OCI-LY7 (cell line): Measurements from ENCODE around the gene MMAB. TPM values are rescaled to one million over a fixed set of nuclear protein-coding genes. Genes with fewer than 3 reads are reported as not detected.

Experiments used
- BruUV-seq: library from RNA; stranded (reverse); fragments of 400-500 nt; replicated peaks from 2 replicates; lab custom pipeline; 2021; lab: Mats Ljungman, UMichigan
- CTCF ChIA-PET: fragments of 300-600 bp; sonication (Branson Sonifier 250); formaldehyde crosslinking; loops from one replicate; lab custom pipeline; 2022; ENCODE audit warnings: antibody characterized with exemption; ENCODE audit not compliant: unreplicated experiment; lab: Charles Lee
- POLR2A ChIA-PET: fragments of 300-600 bp; sonication (Branson Sonifier 250); formaldehyde crosslinking; loops from one replicate; lab custom pipeline; 2022; ENCODE audit warnings: antibody characterized with exemption; lab: Charles Lee
- DNase-seq: peaks from one replicate; pipeline ENCODE4 v3.0.0-alpha.2; 2015; ENCODE audit warnings: low spot score
- H2AFZ ChIP-seq: fragments of 200-600 bp; sonication (generic), shearing (Covaris generic); 2 replicates; pipeline ENCODE4 v1.6.1; 2014; ENCODE audit warnings: mild to moderate bottlenecking, antibody characterized with exemption, low read length, moderate library complexity
- H3K27ac ChIP-seq: fragments of 200-600 bp; sonication (generic); 2 replicates; pipeline ENCODE4 v1.5.1; 2014; ENCODE audit warnings: mixed run types, low read depth, mild to moderate bottlenecking, moderate library complexity, low read length, inconsistent platforms; ENCODE audit not compliant: poor library complexity, severe bottlenecking
- H3K36me3 ChIP-seq: fragments of 200-600 bp; sonication (generic); 2 replicates; pipeline ENCODE4 v1.6.1; 2014; ENCODE audit warnings: mild to moderate bottlenecking, antibody characterized with exemption, low read length, moderate library complexity, mixed read lengths; ENCODE audit not compliant: insufficient read depth
- H3K4me1 ChIP-seq: fragments of 200-600 bp; sonication (generic); 2 replicates; pipeline ENCODE4 v1.5.1; 2014; ENCODE audit warnings: mild to moderate bottlenecking, low read length; ENCODE audit not compliant: insufficient read depth, poor library complexity, severe bottlenecking
- H3K4me2 ChIP-seq: fragments of 200-600 bp; sonication (generic); 2 replicates; pipeline ENCODE4 v1.6.1; 2014; ENCODE audit warnings: mild to moderate bottlenecking, low read length
- H3K4me3 ChIP-seq: fragments of 200-600 bp; sonication (generic); 2 replicates; pipeline ENCODE4 v1.5.1; 2014; ENCODE audit warnings: mild to moderate bottlenecking, low read depth, low read length; ENCODE audit not compliant: poor library complexity, severe bottlenecking
- H3K79me2 ChIP-seq: fragments of 200-600 bp; sonication (generic); 2 replicates; pipeline ENCODE4 v1.6.1; 2016; ENCODE audit warnings: low read depth, mild to moderate bottlenecking, low read length, moderate library complexity, mixed read lengths; ENCODE audit not compliant: insufficient read depth
- H3K9me2 ChIP-seq: fragments of 200-600 bp; sonication (generic); 2 replicates; pipeline ENCODE4 v1.6.1; 2016; ENCODE audit warnings: mild to moderate bottlenecking, low read length, mixed read lengths; ENCODE audit not compliant: insufficient read depth
- H3K9me3 ChIP-seq: fragments of 200-600 bp; sonication (generic); 2 replicates; pipeline ENCODE4 v1.6.1; 2014; ENCODE audit warnings: mild to moderate bottlenecking, mixed run types, low read length, mixed read lengths
- H4K20me1 ChIP-seq: fragments of 200-600 bp; sonication (generic); 2 replicates; pipeline ENCODE4 v1.6.1; 2014; ENCODE audit warnings: mild to moderate bottlenecking, antibody characterized with exemption, low read length, moderate library complexity, mixed read lengths; ENCODE audit not compliant: insufficient read depth
- EZH2phosphoT487 ChIP-seq: fragments of 200-600 bp; sonication (generic); IDR thresholded peaks from 2 replicates; pipeline ENCODE4 v1.6.1; 2018; ENCODE audit warnings: low read depth, borderline replicate concordance, mild to moderate bottlenecking, mixed run types, antibody characterized with exemption, low read length, moderate library complexity, mixed read lengths
- intact Hi-C: fragments of 100-400 bp; cut with micrococcal nuclease; formaldehyde crosslinking; loops from one replicate; pipeline ENCODE4 v1.10.0; 2022; ENCODE audit not compliant: unreplicated experiment
- total RNA-seq, 2 experiments: library from RNA; depleted of rRNA in 1 of 2; stranded (reverse); fragments of >200 nt in 1 of 2; shearing (Covaris generic) in 1 of 2; gene quantifications; 2 replicates each; pipeline ENCODE4 v1.2.3, GENCODE V29; 2014 to 2022
- TF ChIP-seq, protein P1 (sequence below): fragments of 200-600 bp; sonication (generic); conservative IDR thresholded peaks from 2 replicates; pipeline ENCODE4 v1.5.1; 2014; ENCODE audit warnings: mild to moderate bottlenecking, antibody characterized with exemption, low read length, moderate library complexity, mixed read lengths

MMAB gene
- total RNA-seq, 2 experiments from 2014 or later = 59.8 to 90.0 TPM

DNA sequence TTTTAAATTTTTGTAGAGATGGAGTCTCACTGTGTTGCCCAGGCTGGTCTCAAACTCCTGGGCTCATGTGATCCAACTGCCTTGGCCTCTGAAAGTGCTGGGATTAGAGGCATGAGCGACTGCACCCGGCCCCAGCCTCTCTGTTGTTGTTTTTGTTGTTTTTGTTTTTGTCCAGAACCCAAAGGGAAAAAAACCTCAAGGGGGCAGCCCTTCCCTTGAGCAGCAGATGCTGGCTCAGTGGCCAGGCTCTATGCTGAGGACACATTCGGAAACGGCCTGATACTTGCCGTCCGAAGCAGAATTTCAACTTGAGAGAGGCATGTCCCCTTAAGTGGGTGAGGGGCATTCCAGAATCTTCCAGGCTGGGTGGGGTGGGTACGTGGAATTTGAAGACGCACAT, 7.0 kb upstream of the MMAB start:
- no peaks in the 10 kb centered on the region for H3K9me2 ChIP-seq
- no TSS peak for BruUV-seq
- no peak overlapping the region for H2AFZ ChIP-seq
- no peaks in the 10 kb centered on the region for H3K9me3 ChIP-seq
- H3K4me2 ChIP-seq = no peak overlapping the region
- H3K4me1 ChIP-seq = no peaks in the 10 kb centered on the region
- CTCF ChIA-PET = no interaction called here
- TF ChIP-seq, protein P1, sequence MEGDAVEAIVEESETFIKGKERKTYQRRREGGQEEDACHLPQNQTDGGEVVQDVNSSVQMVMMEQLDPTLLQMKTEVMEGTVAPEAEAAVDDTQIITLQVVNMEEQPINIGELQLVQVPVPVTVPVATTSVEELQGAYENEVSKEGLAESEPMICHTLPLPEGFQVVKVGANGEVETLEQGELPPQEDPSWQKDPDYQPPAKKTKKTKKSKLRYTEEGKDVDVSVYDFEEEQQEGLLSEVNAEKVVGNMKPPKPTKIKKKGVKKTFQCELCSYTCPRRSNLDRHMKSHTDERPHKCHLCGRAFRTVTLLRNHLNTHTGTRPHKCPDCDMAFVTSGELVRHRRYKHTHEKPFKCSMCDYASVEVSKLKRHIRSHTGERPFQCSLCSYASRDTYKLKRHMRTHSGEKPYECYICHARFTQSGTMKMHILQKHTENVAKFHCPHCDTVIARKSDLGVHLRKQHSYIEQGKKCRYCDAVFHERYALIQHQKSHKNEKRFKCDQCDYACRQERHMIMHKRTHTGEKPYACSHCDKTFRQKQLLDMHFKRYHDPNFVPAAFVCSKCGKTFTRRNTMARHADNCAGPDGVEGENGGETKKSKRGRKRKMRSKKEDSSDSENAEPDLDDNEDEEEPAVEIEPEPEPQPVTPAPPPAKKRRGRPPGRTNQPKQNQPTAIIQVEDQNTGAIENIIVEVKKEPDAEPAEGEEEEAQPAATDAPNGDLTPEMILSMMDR = no peak
- no peak for TF ChIP-seq EZH2phosphoT487
- H3K36me3 ChIP-seq = peaks cover 66% of the 10 kb centered on the region
- intact Hi-C loops = no loop called here
- no peak overlapping the region for H3K4me3 ChIP-seq
- no peak overlapping the region for H3K27ac ChIP-seq
- no peaks in the 10 kb centered on the region for H3K79me2 ChIP-seq
- no peaks in the 10 kb centered on the region for H4K20me1 ChIP-seq
- POLR2A ChIA-PET = no interaction called here
- DNase-seq = no peak

DNA sequence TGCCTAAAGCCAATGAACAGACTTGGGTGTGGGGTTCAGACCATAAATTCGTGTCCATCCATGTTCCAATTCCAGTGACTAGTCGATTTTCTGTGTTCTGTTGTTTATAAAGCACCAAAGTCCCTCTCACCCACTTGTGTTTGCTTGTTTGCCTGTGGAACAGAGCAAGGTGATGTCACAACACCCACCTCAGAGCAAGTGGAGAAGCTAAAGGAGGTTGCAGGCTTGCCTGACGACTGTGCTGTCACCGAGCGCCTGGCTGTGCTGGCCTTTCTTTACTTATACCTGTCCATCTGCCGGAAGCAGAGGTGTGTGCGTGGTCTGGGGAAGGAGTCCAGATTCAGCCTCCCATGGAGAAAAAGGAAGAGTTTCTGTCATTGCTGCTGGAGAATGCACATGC, 6.3 kb upstream of the MMAB start:
- no peaks in the 10 kb centered on the region for H3K79me2 ChIP-seq
- BruUV-seq = no TSS peak
- ChIA-PET CTCF (no interaction called here), POLR2A (no interaction called here)
- H2AFZ ChIP-seq = no peak overlapping the region
- H3K9me2 ChIP-seq = no peaks in the 10 kb centered on the region
- H3K4me1 ChIP-seq = peaks cover 3% of the 10 kb centered on the region
- no peak overlapping the region for H3K27ac ChIP-seq
- no peaks in the 10 kb centered on the region for H4K20me1 ChIP-seq
- intact Hi-C loops = no loop called here
- TF ChIP-seq EZH2phosphoT487 = no peak
- TF ChIP-seq, protein P1 = no peak
- peaks cover 69% of the 10 kb centered on the region for H3K36me3 ChIP-seq
- no peak overlapping the region for H3K4me3 ChIP-seq
- DNase-seq = no peak
- H3K4me2 ChIP-seq = no peak overlapping the region
- no peaks in the 10 kb centered on the region for H3K9me3 ChIP-seq

DNA sequence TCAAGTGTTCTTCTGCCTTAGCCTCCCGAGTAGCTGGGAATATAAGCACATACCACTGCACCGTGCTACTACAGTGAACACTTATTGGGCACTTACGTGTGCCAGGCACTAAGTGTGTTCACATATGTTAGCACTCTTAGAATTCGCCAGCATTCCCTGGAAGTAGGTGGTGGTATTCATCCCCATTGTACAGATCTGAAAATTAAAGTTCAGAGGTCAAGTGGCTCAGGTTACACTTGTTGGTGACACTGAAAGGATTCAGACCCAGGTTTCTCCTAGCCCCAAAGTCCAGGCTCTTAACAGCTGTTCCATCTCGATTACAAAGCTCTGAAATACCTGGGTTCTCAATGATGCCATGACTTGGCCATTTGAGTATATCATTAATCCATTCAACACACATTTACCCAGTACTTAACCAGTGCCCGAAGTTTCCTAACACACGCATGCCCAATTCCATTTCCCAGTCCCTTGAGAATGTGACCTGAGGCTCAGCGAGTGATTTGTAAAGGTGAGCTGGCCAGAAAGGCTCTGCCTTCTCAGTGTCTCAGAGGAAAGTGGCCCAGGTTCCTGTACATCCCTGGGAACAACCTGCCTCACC, 5.1 kb upstream of the MMAB start:
- no peaks in the 10 kb centered on the region for H3K79me2 ChIP-seq
- POLR2A ChIA-PET = no interaction called here
- H3K4me1 ChIP-seq = peaks cover 9% of the 10 kb centered on the region
- H3K9me2 ChIP-seq = no peaks in the 10 kb centered on the region
- TF ChIP-seq, protein P1 = no peak
- TF ChIP-seq EZH2phosphoT487 = no peak
- H3K27ac ChIP-seq = no peak overlapping the region
- CTCF ChIA-PET = no interaction called here
- no peak overlapping the region for H3K4me2 ChIP-seq
- H3K36me3 ChIP-seq = peaks cover 62% of the 10 kb centered on the region
- no peak overlapping the region for H3K4me3 ChIP-seq
- no TSS peak for BruUV-seq
- no peak overlapping the region for H2AFZ ChIP-seq
- H3K9me3 ChIP-seq = no peaks in the 10 kb centered on the region
- H4K20me1 ChIP-seq = no peaks in the 10 kb centered on the region
- no peak for DNase-seq
- intact Hi-C loops = no loop called here
